Activated naive CD8-positive, alpha-beta T cell (primary cell): ENCODE results near the gene GRHL1.

Experiments used
- H3K27ac Mint-ChIP-seq: one replicate; pipeline ENCODE4 v1.8.0; 2021; ENCODE audit warnings: mixed read lengths
- H3K27me3 Mint-ChIP-seq: one replicate; pipeline ENCODE4 v1.8.0; 2021; ENCODE audit warnings: mixed read lengths
- H3K36me3 Mint-ChIP-seq: one replicate; pipeline ENCODE4 v1.8.0; 2021; ENCODE audit warnings: mixed read lengths
- H3K4me1 Mint-ChIP-seq: one replicate; pipeline ENCODE4 v1.8.0; 2021; ENCODE audit warnings: low read depth, mixed read lengths
- H3K4me3 Mint-ChIP-seq: one replicate; pipeline ENCODE4 v1.8.0; 2021; ENCODE audit warnings: mild to moderate bottlenecking, mixed read lengths
- H3K9me3 Mint-ChIP-seq: one replicate; pipeline ENCODE4 v1.8.0; 2021; ENCODE audit warnings: low read depth, mixed read lengths

Gene GRHL1

DNA sequence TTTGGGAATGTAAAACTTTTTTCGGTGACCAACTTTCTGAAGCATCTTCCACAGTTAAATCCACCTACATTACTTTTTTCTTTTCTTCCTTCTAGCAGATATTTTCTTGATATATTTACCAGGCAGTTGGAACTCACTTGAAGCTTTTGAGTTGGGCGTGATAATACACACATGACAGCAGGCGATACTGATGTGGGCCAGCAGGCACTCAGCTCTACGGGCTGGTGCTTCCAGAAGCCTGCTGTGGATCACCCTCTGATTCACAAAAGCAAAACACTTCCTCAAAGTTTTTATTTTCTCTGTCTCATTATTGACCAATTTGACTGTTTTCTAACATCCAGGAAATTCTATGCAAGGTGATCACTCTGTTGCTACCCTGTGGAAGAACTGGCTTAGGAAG lies 22.9 kb downstream of the GRHL1 start:
- Mint-ChIP-seq H3K4me1 (peaks cover 8% of the 10 kb centered on the region), H3K4me3 (no peak overlapping the region), H3K36me3 (peaks cover 4% of the 10 kb centered on the region), H3K27me3 (peaks cover 5% of the 10 kb centered on the region), H3K27ac (no peak overlapping the region), H3K9me3 (no peaks in the 10 kb centered on the region)

DNA sequence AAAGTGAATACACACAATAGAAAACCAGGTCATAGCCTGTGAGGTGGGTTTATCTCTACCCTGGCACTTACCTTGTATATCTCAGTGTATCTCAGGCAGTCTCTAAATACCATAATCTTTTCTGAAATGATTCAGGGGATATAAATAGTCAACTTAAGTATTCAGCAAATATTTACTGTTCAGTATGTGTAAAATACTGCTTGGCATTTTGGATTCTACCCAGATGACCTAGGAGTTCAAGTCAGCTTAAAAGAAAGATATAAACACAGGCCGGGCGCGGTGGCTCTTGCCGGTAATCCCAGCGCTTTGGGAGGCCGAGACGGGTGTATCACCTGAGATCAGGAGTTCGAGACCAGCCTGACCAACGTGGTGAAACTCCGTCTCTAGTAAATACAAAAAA lies 23.8 kb downstream of the GRHL1 start:
- Mint-ChIP-seq H3K4me3 (no peak overlapping the region), H3K9me3 (no peaks in the 10 kb centered on the region), H3K27ac (no peak overlapping the region), H3K4me1 (peaks cover 14% of the 10 kb centered on the region), H3K27me3 (peaks cover 6% of the 10 kb centered on the region), H3K36me3 (peaks cover 4% of the 10 kb centered on the region)

DNA sequence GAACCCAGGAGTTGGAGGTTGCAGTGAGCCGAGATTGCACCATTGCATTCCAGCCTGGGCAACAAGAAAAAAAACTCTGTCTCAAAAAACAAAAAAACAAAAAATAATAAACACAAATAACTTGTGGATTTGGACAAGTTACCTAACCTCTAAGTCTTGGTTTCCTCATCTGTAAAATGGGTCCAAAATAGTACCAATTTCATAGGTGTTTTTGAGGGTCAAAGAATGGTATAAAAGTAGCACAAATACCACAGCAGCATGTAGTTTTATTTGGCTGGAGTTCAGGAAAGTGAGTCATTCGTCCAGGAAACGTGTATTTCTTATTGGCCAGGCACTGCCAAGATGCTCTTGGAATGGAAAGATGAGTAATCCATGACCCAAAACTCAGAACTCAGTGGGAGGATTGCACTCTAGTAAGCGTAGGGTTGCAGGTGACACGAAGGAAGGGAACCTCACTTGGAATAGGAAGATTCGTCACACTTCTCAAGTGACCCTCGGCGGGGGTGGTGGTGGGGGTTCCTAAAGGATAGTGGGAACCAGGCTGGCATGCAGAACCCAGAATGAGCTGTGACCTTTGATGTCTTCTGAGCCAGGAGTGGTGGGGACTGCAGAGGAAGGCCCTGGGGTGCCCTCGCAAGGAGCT lies 24.4 kb downstream of the GRHL1 start:
- Mint-ChIP-seq H3K27me3 (peaks cover 10% of the 10 kb centered on the region), H3K36me3 (peaks cover 4% of the 10 kb centered on the region), H3K27ac (no peak overlapping the region), H3K4me3 (no peak overlapping the region), H3K9me3 (no peaks in the 10 kb centered on the region), H3K4me1 (peaks cover 18% of the 10 kb centered on the region)

DNA sequence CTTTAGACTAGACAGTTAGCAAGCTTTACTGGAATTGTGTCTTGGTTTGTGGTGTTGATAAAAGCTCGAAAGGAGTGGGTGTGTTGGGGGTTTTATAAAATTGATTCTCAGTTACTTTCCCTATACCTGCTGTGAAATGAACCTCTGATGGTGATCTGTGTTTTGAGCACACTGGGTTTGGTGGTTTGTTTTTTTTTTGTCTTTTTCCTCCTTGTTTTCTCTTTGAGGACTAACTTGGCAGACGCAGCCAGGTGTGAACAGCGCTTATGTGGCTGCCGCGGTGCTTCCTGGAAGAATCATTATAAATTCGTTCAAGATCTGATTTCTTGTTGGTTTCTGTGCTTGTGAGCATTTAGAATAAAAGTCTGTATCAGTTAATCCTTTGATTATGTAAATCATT lies 28.5 kb downstream of the GRHL1 start:
- Mint-ChIP-seq H3K4me3 (peak overlapping the region; percentile 59), H3K9me3 (no peaks in the 10 kb centered on the region), H3K27me3 (peaks cover 12% of the 10 kb centered on the region), H3K36me3 (peaks cover 4% of the 10 kb centered on the region), H3K4me1 (peaks cover 22% of the 10 kb centered on the region), H3K27ac (no peak overlapping the region)

DNA sequence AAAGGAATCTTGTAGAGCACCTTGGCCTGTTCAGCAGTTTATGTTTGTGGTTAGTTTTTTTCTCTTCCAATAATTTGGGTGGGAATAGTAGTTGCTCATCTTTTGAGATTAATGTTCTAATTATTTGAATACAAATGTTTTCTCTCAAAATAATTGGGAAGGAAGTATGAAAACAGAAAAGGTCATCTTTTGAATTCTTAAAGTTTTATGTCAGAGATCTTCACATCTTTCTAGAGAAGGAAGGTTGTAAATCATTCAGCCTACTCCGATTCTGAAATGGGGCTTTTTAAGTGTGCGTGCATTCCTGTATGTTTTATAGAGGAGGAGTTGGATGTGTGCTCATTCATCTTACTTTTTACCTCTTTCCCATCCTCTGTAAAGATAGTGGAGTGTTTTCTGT lies 29.0 kb downstream of the GRHL1 start:
- Mint-ChIP-seq H3K4me1 (peaks cover 19% of the 10 kb centered on the region), H3K27ac (no peak overlapping the region), H3K9me3 (no peaks in the 10 kb centered on the region), H3K36me3 (peaks cover 4% of the 10 kb centered on the region), H3K4me3 (no peak overlapping the region), H3K27me3 (peaks cover 12% of the 10 kb centered on the region)

DNA sequence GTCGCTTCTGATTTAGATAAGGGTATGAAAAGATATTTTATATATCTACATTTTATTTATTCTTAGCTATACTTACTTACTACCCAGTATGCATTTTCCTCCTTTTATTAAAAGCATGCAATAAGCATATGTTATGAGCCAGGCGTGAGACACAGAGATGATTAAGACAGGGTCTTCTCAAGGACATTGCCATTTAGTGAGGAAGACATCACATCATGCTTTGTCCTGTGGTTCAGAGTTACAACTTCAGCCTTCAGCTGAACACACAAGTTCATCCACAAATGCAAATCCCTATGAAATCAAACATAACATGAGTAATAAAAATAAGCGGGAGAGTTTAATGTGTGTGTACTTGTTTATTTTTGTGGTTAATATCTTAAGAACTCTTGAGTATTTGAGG lies 30.2 kb downstream of the GRHL1 start:
- Mint-ChIP-seq H3K4me3 (no peak overlapping the region), H3K27me3 (peaks cover 12% of the 10 kb centered on the region), H3K27ac (no peak overlapping the region), H3K9me3 (no peaks in the 10 kb centered on the region), H3K4me1 (peaks cover 14% of the 10 kb centered on the region), H3K36me3 (peaks cover 4% of the 10 kb centered on the region)

DNA sequence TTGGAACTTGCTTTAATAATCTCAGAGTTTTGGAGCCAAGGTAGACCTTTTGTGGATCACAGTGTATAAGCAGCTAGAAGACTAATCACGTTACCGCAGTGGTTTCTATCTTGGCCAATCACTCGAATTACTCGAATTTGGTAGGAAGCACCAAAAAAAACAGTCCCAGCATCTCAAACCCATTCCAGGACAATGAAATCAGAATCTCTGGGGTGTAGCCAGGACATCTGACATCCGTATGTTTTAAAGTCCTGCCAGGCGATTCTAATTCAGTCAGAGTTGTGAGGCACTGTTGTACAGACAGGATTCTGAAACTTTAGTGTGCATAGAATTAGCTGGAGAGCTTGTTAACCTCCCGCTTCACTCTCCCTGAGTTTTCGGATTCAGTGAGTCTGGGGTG lies 30.8 kb downstream of the GRHL1 start:
- H3K4me1 Mint-ChIP-seq, result peaks cover 14% of the 10 kb centered on the region
- peaks cover 12% of the 10 kb centered on the region for H3K27me3 Mint-ChIP-seq
- H3K36me3 Mint-ChIP-seq, result peaks cover 4% of the 10 kb centered on the region
- H3K4me3 Mint-ChIP-seq, result no peak overlapping the region
- H3K9me3 Mint-ChIP-seq, result no peaks in the 10 kb centered on the region
- H3K27ac Mint-ChIP-seq, result no peak overlapping the region

DNA sequence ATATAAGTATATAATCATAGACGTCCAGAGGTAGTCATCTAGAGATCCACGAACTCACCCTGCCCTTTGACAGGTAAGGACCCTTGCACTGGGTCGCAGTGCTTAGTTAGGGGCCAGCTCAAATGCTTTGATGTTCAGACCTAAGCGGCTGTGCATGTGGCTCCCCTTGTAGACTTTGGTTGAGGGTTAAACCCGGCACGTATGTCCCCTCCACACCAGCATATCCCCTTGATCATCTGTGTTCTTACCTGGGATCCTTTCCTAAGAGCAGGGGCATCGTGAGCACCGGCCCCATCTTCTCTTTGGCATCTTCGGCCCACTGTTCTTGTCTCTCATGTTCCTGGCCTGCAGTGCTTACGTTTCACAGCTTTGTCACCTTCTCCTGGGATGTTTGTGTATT lies 31.4 kb downstream of the GRHL1 start:
- Mint-ChIP-seq H3K27ac (no peak overlapping the region), H3K36me3 (peaks cover 4% of the 10 kb centered on the region), H3K4me3 (no peak overlapping the region), H3K27me3 (peaks cover 12% of the 10 kb centered on the region), H3K4me1 (peaks cover 14% of the 10 kb centered on the region), H3K9me3 (no peaks in the 10 kb centered on the region)

DNA sequence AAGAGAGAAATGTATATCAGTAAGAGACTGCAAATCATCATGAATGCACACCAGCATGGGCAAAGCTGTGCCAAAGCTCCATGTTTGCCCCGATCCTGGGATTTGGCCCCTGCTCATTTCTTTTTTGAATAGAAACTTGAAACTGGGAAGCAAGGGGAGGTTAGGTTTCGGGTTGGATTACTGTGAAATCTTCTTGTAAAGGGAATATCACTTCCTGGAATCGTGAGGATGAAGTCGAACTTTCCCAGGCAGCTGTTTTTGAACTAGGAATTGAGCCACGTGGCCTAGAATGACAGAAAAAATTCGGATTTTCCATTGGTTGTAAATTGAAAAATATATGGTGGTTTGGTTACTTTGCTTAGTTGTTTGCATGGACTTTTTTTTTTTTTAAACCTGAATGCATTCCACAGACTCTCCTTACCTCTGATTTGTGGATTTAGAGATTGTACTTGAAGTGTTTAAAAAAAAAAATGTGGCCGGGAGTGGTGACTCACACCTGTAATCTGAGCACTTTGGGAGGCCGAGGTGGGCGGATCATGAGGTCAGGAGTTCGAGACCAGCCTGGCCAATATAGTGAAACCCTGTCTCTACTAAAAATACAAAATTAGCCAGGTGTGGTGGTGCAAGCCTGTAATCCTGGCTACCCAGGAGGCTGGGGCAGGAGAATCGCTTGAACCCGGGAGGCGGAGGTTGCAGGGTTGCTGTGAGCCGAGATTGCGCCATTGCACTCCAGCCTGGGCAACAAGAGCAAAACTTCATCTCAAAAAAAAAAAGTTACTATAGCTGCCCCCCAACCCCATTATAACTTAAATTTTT lies 32.1 kb downstream of the GRHL1 start:
- no peaks in the 10 kb centered on the region for H3K9me3 Mint-ChIP-seq
- no peak overlapping the region for H3K27ac Mint-ChIP-seq
- H3K4me3 Mint-ChIP-seq, result no peak overlapping the region

DNA sequence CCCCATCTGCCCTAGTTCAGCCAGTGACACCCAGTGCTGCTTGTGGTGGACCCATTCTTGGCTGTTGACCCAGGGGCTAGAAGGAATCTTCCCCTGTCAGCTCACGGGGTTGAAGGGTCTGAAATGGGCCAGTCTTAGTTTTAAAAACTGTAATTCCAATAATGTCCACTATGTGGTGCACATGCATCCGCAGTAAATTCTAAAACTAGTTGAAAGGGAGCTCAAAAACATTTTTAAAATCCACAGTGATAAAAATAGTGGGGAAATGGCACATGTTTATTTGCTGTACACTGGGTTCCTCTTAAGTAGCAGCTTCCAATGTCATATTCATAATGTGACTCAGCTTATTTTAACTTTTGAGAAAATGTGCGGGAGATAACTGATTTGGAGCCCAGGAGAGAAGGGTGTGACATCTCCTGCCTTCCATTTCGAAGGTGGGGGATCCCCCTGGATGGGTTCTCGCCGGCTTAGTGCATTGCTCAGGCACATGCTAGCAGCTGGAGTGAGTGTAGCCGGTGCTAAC lies 32.8 kb downstream of the GRHL1 start:
- peaks cover 14% of the 10 kb centered on the region for H3K4me1 Mint-ChIP-seq
- no peak overlapping the region for H3K4me3 Mint-ChIP-seq
- H3K36me3 Mint-ChIP-seq, result no peaks in the 10 kb centered on the region
- no peaks in the 10 kb centered on the region for H3K9me3 Mint-ChIP-seq
- H3K27ac Mint-ChIP-seq, result no peak overlapping the region
- peaks cover 8% of the 10 kb centered on the region for H3K27me3 Mint-ChIP-seq

More for the DNA sequence above, 32.1 kb downstream of the GRHL1 start:
- H3K36me3 Mint-ChIP-seq, result no peaks in the 10 kb centered on the region
- H3K27me3 Mint-ChIP-seq, result peaks cover 8% of the 10 kb centered on the region
- H3K4me1 Mint-ChIP-seq, result peaks cover 14% of the 10 kb centered on the region

DNA sequence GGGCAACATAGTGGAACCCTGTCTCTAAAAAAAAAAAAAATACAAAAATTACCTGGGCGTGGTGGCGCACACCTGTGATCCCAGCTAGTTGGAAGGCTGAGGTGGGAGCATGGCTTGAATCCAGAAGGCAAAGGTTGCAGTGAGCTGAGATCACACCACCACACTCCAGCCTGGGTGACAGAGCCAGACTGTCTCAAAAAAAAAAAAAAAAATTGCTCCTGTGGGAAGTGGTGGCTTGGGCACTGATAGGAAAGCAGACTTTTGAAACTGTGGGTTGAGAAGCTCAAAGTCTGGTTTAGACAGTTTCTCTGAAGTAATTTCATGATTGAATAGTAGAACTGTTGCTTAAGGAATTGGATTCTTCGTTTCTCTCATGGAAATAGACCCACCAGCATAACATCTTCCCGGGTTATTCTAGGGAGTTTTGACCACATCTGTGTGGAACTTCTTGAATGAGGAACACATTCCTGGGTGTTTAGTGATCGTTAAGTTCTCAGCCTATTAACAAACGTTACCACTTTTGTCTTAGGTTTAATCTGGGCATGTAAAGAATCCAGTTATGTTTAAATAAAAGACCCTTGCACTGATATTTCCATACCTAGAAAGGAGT lies 33.5 kb downstream of the GRHL1 start:
- H3K4me3 Mint-ChIP-seq, result no peak overlapping the region
- H3K4me1 Mint-ChIP-seq, result peaks cover 10% of the 10 kb centered on the region
- H3K9me3 Mint-ChIP-seq, result no peaks in the 10 kb centered on the region
- no peaks in the 10 kb centered on the region for H3K36me3 Mint-ChIP-seq
- peaks cover 7% of the 10 kb centered on the region for H3K27me3 Mint-ChIP-seq
- H3K27ac Mint-ChIP-seq, result no peak overlapping the region

DNA sequence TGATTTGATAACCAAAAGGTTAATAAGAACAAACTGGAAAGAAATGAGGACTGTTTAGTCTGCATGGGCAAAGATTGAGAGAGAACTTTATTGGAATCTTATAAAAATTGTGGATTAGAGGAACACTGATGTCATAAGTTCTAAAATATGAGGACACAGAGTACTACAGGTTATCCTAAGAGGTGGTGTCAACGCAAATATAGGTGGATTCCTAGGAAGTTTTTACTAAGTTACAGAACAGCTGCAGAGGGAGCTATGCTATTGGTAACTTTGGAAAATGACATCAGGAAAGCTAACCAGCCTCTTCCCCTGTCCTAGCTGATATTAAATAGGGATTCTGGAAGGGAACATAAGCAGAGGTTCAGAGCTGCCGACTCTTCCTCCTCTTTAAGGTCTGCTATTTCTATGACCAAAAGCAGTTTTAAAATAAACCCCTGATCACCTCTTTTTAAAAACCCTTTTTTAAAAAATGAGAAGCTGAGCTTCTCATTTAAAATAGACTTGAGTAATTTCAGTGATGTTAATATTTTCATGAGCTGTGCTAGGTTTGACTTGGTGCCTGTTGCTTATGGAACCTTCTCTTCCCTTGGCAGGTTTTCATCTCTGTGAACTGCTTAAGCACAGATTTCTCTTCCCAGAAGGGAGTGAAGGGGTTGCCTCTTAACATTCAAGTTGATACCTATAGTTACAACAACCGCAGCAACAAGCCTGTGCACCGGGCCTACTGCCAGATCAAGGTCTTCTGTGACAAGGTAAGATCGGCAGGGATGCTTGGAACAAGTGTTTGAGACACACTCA lies 34.2 kb downstream of the GRHL1 start:
- H3K9me3 Mint-ChIP-seq, result no peaks in the 10 kb centered on the region
- H3K4me3 Mint-ChIP-seq, result no peak overlapping the region
- no peak overlapping the region for H3K27ac Mint-ChIP-seq
- peaks cover 2% of the 10 kb centered on the region for H3K27me3 Mint-ChIP-seq
- H3K36me3 Mint-ChIP-seq, result no peaks in the 10 kb centered on the region
- H3K4me1 Mint-ChIP-seq, result peaks cover 4% of the 10 kb centered on the region

DNA sequence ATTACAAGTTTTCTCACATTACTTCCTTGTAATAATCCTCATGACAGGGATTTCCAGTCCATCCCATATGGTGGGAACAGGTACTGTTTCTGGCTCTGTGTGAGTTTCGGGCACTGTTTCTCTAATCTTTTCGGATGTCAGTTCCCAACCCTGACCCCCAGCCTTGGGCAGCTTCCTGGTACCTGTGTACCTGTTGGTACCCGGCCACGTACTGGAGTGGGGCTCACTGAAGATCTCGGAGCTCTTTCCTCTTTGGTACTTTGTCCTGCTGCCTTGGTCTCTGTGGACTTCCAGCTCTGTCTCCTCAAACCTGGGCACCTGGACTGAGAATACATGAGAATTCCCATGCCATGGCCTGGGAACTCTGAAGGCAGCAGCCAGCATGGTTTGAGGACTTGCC lies 36.8 kb downstream of the GRHL1 start:
- Mint-ChIP-seq H3K27ac (no peak overlapping the region), H3K36me3 (no peaks in the 10 kb centered on the region), H3K27me3 (no peaks in the 10 kb centered on the region), H3K9me3 (no peaks in the 10 kb centered on the region), H3K4me1 (peaks cover 4% of the 10 kb centered on the region), H3K4me3 (no peak overlapping the region)

DNA sequence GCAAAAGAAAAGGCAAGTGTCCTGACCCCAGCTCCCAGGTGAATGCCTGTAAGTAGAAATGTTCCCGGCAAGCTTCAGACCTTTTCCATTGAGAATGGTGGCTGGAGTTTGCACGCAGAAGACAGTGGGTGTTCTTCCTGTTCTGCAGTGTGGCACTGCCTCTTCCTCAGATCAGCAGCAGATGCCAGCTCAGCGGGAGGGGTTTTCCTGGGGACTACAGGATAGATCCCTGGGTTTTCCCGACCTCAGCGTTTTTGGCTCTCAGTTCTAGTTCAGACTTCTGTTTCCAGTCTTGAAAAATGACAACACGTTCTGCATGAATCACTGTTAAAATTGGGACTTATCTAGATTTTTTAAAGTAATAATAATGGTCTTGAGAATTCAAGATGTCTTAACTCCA lies 39.2 kb downstream of the GRHL1 start:
- Mint-ChIP-seq H3K27ac (no peak overlapping the region), H3K4me3 (no peak overlapping the region), H3K36me3 (no peaks in the 10 kb centered on the region), H3K9me3 (no peaks in the 10 kb centered on the region), H3K4me1 (no peaks in the 10 kb centered on the region), H3K27me3 (no peaks in the 10 kb centered on the region)

DNA sequence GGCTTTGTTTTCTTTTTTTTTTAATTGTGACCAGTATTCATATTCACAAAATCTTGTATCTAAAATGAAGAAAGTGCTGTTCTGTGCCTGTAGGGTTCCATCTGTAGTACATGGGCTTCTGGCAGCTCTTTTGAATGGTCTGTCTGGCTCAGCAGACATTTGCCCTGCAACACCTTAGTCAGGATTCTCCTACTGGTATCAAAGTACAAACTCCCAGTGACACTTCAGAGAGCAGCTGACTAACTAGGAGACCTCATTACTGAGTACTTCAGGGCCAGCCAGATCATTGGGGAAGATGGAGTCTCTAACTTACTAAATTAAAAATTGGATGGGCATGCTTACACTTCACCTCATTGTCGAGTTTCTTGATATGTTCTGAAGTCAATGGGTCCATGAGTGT lies 39.7 kb downstream of the GRHL1 start:
- H3K27me3 Mint-ChIP-seq, result no peaks in the 10 kb centered on the region
- no peaks in the 10 kb centered on the region for H3K4me1 Mint-ChIP-seq
- H3K36me3 Mint-ChIP-seq, result no peaks in the 10 kb centered on the region
- no peak overlapping the region for H3K4me3 Mint-ChIP-seq
- no peak overlapping the region for H3K27ac Mint-ChIP-seq
- H3K9me3 Mint-ChIP-seq, result no peaks in the 10 kb centered on the region
